ENCODE data around the gene LRRTM4.

LRRTM4 gene

DNA sequence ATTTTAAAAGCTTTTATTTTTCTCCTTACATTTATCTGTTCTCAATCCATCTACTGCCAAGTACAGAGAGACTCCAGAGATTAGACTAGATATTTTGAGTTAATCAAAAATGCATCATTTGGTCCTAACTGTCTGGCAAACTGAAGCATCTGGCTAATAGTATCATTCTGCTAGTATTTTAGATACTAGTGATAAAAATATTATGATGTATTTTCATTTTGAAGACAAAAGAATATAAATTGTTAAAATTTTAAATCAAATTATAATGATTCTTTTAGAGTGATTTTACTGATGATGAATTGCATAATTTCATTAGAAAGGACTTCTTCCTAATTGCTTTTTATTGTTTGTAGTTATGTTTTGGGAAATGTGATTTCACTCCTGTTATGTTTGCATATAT lies 584.0 kb downstream of the LRRTM4 start:
- Histone ChIP-seq H3K79me2 (ENCODE audit: low read length) (no peaks in the 10 kb centered on the region), H4K20me1 (ENCODE audit: insufficient read depth, low read length) (no peaks in the 10 kb centered on the region), H3K27ac (ENCODE audit: low read length) (no peak overlapping the region)

DNA sequence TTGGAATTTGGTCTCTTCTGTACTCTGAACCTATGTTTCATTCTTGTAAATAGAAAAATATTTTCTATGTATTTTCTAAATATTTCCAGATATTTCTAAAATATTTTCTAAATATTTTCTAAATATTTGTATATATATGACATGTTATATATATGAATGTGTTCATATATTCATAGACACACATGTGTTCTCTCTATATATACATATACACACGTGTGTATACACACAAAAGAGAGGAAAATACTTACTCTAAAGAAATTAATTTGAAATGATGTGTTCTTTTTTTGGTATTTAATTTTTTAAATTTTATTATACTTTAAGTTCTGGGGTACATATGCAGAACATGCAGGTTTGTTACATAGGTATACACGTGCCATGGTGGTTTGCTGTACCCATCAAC lies 589.6 kb downstream of the LRRTM4 start:
- TF ChIP-seq, protein P1, sequence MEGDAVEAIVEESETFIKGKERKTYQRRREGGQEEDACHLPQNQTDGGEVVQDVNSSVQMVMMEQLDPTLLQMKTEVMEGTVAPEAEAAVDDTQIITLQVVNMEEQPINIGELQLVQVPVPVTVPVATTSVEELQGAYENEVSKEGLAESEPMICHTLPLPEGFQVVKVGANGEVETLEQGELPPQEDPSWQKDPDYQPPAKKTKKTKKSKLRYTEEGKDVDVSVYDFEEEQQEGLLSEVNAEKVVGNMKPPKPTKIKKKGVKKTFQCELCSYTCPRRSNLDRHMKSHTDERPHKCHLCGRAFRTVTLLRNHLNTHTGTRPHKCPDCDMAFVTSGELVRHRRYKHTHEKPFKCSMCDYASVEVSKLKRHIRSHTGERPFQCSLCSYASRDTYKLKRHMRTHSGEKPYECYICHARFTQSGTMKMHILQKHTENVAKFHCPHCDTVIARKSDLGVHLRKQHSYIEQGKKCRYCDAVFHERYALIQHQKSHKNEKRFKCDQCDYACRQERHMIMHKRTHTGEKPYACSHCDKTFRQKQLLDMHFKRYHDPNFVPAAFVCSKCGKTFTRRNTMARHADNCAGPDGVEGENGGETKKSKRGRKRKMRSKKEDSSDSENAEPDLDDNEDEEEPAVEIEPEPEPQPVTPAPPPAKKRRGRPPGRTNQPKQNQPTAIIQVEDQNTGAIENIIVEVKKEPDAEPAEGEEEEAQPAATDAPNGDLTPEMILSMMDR (IDR thresholded peaks at IDR 0.05; ENCODE audit: low read depth, low read length): no peak
- no peak for TF ChIP-seq EZH2phosphoT487 (IDR thresholded peaks at IDR 0.05; ENCODE audit: low read depth)
- Histone ChIP-seq H3K4me1 (ENCODE audit: low read length) (no peaks in the 10 kb centered on the region), H3K9ac (ENCODE audit: low read length) (no peak overlapping the region), H3K27ac (ENCODE audit: low read length) (no peak overlapping the region), H3K36me3 (replicated peaks; ENCODE audit: low read depth, low read length) (no peaks in the 10 kb centered on the region), H3K79me2 (ENCODE audit: low read length) (no peaks in the 10 kb centered on the region), H2AFZ (ENCODE audit: low read depth, low read length) (no peak overlapping the region), H3K9me3 (ENCODE audit: insufficient read depth, low read length) (no peaks in the 10 kb centered on the region), H3K27me3 (ENCODE audit: low read depth, low read length) (no peaks in the 10 kb centered on the region), H3K4me3 (ENCODE audit: low read length) (no peak overlapping the region), H3K4me2 (ENCODE audit: low read length) (no peak overlapping the region), H4K20me1 (ENCODE audit: insufficient read depth, low read length) (no peaks in the 10 kb centered on the region)

More for the DNA sequence above, 584.0 kb downstream of the LRRTM4 start:
- H3K9me3 ChIP-seq (ENCODE audit: insufficient read depth, low read length): no peaks in the 10 kb centered on the region
- no peaks in the 10 kb centered on the region for H3K4me1 ChIP-seq (ENCODE audit: low read length)
- TF ChIP-seq, protein P1 (IDR thresholded peaks at IDR 0.05; ENCODE audit: low read depth, low read length): no peak
- TF ChIP-seq EZH2phosphoT487 (IDR thresholded peaks at IDR 0.05; ENCODE audit: low read depth): no peak
- H3K4me2 ChIP-seq (ENCODE audit: low read length): no peak overlapping the region
- H3K9ac ChIP-seq (ENCODE audit: low read length): no peak overlapping the region
- no peaks in the 10 kb centered on the region for H3K27me3 ChIP-seq (ENCODE audit: low read depth, low read length)
- H3K4me3 ChIP-seq (ENCODE audit: low read length): no peak overlapping the region
- no peaks in the 10 kb centered on the region for H3K36me3 ChIP-seq (replicated peaks; ENCODE audit: low read depth, low read length)
- H2AFZ ChIP-seq (ENCODE audit: low read depth, low read length): no peak overlapping the region

DNA sequence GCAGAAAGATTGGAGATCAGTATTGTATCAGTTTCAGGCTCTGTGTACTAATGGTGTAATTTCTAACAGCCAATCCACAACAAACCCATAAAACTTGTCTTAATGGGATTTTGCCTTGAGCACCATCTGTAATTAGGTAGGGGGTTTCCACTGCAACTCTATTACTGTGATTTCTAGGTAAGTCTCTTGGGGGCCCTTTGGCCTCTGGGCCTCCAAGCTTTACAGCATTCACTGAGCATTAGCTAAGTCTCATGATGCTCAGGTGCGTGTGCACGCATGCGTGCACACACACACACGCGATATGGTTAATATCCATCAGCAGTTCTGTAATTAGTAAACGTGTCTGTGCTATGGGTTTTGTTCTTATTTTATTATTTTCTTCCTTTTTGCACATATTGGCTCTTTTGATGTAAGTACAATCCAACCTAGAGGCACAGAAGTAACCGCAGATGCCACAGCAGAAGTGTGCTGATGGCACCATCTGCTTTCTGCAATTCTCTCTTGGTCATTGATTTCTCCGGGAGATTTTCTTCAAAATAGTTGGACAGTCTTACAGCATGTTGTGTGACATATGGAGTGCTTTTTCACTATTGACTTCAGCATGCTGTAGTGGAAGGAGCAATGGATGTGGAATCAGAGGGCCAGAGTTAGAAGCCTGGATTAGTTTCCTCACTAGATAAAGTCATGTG lies 592.0 kb downstream of the LRRTM4 start:
- Histone ChIP-seq H3K9me3 (ENCODE audit: insufficient read depth, low read length) (no peaks in the 10 kb centered on the region), H3K79me2 (ENCODE audit: low read length) (no peaks in the 10 kb centered on the region), H3K4me1 (ENCODE audit: low read length) (no peaks in the 10 kb centered on the region), H3K27me3 (ENCODE audit: low read depth, low read length) (no peaks in the 10 kb centered on the region), H3K27ac (ENCODE audit: low read length) (no peak overlapping the region), H3K9ac (ENCODE audit: low read length) (no peak overlapping the region), H2AFZ (ENCODE audit: low read depth, low read length) (no peak overlapping the region), H4K20me1 (ENCODE audit: insufficient read depth, low read length) (no peaks in the 10 kb centered on the region), H3K4me2 (ENCODE audit: low read length) (no peak overlapping the region), H3K36me3 (replicated peaks; ENCODE audit: low read depth, low read length) (no peaks in the 10 kb centered on the region), H3K4me3 (ENCODE audit: low read length) (no peak overlapping the region)
- TF ChIP-seq, protein P1 (IDR thresholded peaks at IDR 0.05; ENCODE audit: low read depth, low read length): no peak
- no peak for TF ChIP-seq EZH2phosphoT487 (IDR thresholded peaks at IDR 0.05; ENCODE audit: low read depth)

DNA sequence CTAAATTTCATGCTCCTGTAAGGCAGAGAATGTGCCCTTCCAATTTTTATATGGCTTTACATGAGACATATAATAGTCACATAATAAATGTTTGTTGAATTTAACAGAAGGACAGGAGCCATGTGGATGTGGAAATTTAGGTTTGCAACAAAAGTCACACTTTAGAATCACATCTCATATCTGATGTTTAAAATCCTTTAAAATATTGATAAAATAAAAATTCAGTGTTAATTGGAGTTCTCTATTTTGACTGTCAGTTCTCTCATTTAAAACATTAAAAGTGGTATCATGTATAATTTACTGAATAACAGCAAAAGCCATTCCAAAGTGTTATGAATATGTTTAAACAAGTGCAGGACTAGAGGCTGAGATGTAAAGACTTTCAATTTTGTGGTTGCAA lies 594.1 kb downstream of the LRRTM4 start:
- Histone ChIP-seq H3K79me2 (ENCODE audit: low read length) (no peaks in the 10 kb centered on the region), H3K36me3 (replicated peaks; ENCODE audit: low read depth, low read length) (no peaks in the 10 kb centered on the region), H3K4me3 (ENCODE audit: low read length) (no peak overlapping the region), H3K4me1 (ENCODE audit: low read length) (no peaks in the 10 kb centered on the region), H3K9ac (ENCODE audit: low read length) (no peak overlapping the region), H3K27ac (ENCODE audit: low read length) (no peak overlapping the region), H3K27me3 (ENCODE audit: low read depth, low read length) (no peaks in the 10 kb centered on the region), H2AFZ (ENCODE audit: low read depth, low read length) (no peak overlapping the region), H4K20me1 (ENCODE audit: insufficient read depth, low read length) (no peaks in the 10 kb centered on the region), H3K4me2 (ENCODE audit: low read length) (no peak overlapping the region), H3K9me3 (ENCODE audit: insufficient read depth, low read length) (no peaks in the 10 kb centered on the region)
- TF ChIP-seq, protein P1 (IDR thresholded peaks at IDR 0.05; ENCODE audit: low read depth, low read length): no peak
- TF ChIP-seq EZH2phosphoT487 (IDR thresholded peaks at IDR 0.05; ENCODE audit: low read depth): no peak

Data from OCI-LY3 (cell line).